Neuronal stem cell (in vitro differentiated cells): ENCODE results near the gene MRC1.
A peak's percentile ranks its signal among the peaks of the same experiment; 100 is the strongest.
"Not testable (repeated sequence)": the region's sequence is repeated elsewhere in the genome, so short reads cannot be mapped to it uniquely, and the experiment has no call there.

ENCODE experiments used
- DNase-seq: peaks from one replicate; pipeline ENCODE4 v3.0.0-alpha.2; 2013; ENCODE audit warnings: low spot score
- H2AFZ ChIP-seq: one replicate; pipeline ENCODE4 v1.6.1; 2013; ENCODE audit warnings: mild to moderate bottlenecking, low read length, inconsistent platforms
- H2AK5ac ChIP-seq: 2 replicates; pipeline ENCODE4 v1.6.1; 2013; ENCODE audit warnings: low read depth, mild to moderate bottlenecking, inconsistent platforms, low read length, moderate library complexity, mixed read lengths
- H2BK120ac ChIP-seq: 2 replicates; pipeline ENCODE4 v1.6.1; 2013; ENCODE audit warnings: low read depth, mild to moderate bottlenecking, inconsistent platforms, low read length, moderate library complexity, mixed read lengths
- H2BK12ac ChIP-seq: one replicate; pipeline ENCODE4 v1.6.1; 2013; ENCODE audit warnings: low read length, inconsistent platforms
- H2BK15ac ChIP-seq: 2 replicates; pipeline ENCODE4 v1.6.1; 2013; ENCODE audit warnings: mild to moderate bottlenecking, low read length, inconsistent platforms, mixed read lengths
- H2BK5ac ChIP-seq: one replicate; pipeline ENCODE4 v1.6.1; 2013; ENCODE audit warnings: inconsistent platforms, mild to moderate bottlenecking, low read length, moderate library complexity
- H3K14ac ChIP-seq: one replicate; pipeline ENCODE4 v1.6.1; 2013; ENCODE audit warnings: low read length, inconsistent platforms
- H3K18ac ChIP-seq: 2 replicates; pipeline ENCODE4 v1.6.1; 2013; ENCODE audit warnings: low read length, inconsistent platforms
- H3K23ac ChIP-seq: 2 replicates; pipeline ENCODE4 v1.6.1; 2013; ENCODE audit warnings: low read depth, mild to moderate bottlenecking, mixed read lengths, low read length, inconsistent platforms; ENCODE audit not compliant: poor library complexity
- H3K27ac ChIP-seq: replicated peaks from 3 replicates; pipeline ENCODE4 v1.5.1; 2013; ENCODE audit warnings: low read length, inconsistent platforms
- H3K27me3 ChIP-seq, 3 experiments: 2 replicates each; pipeline ENCODE4 v1.6.1; 2013; ENCODE audit warnings: low read length in 3 of 3, mild to moderate bottlenecking in 2 of 3, inconsistent platforms in 1 of 3, low read depth in 1 of 3, mixed read lengths in 1 of 3, moderate library complexity in 1 of 3; ENCODE audit not compliant: control insufficient read depth in 3 of 3, insufficient read depth in 3 of 3
- H3K36me3 ChIP-seq, 2 donors: replicated peaks in 1 of 2; 2 replicates each; pipeline ENCODE4 v1.6.1; 2013; ENCODE audit warnings: low read length in 2 of 2; ENCODE audit not compliant: control insufficient read depth in 2 of 2, insufficient read depth in 2 of 2
- H3K4ac ChIP-seq: 2 replicates; pipeline ENCODE4 v1.6.1; 2013; ENCODE audit warnings: inconsistent platforms, mild to moderate bottlenecking, low read length, moderate library complexity
- H3K4me1 ChIP-seq, 2 donors: 1 replicate in 1 of 2; 2 replicates in 1 of 2; pipeline ENCODE4 v1.6.1; 2013; ENCODE audit warnings: low read length in 2 of 2, low read depth in 1 of 2; ENCODE audit not compliant: control insufficient read depth in 2 of 2, insufficient read depth in 1 of 2
- H3K4me2 ChIP-seq: one replicate; pipeline ENCODE4 v1.6.1; 2013; ENCODE audit warnings: mild to moderate bottlenecking, low read length, inconsistent platforms; ENCODE audit not compliant: insufficient read depth, poor library complexity, severe bottlenecking
- H3K4me3 ChIP-seq, 2 donors: 2 replicates each; pipeline ENCODE4 v1.5.1; 2013; ENCODE audit warnings: low read length in 2 of 2, mild to moderate bottlenecking in 2 of 2, inconsistent platforms in 1 of 2, moderate library complexity in 1 of 2
- H3K79me1 ChIP-seq: one replicate; pipeline ENCODE4 v1.6.1; 2013; ENCODE audit warnings: low read depth, mild to moderate bottlenecking, inconsistent platforms, low read length, moderate library complexity
- H3K9ac ChIP-seq: one replicate; pipeline ENCODE4 v1.6.1; 2013; ENCODE audit warnings: mild to moderate bottlenecking, low read depth, low read length, inconsistent platforms; ENCODE audit not compliant: poor library complexity
- H3K9me3 ChIP-seq, 2 donors: replicated peaks in 1 of 2; 2 replicates each; pipeline versions ENCODE3 to v1.6.1; 2013; ENCODE audit warnings: low read length in 2 of 2, mild to moderate bottlenecking in 2 of 2, inconsistent platforms in 1 of 2, low read depth in 1 of 2, mixed read lengths in 1 of 2, moderate library complexity in 1 of 2; ENCODE audit not compliant: control insufficient read depth in 2 of 2, insufficient read depth in 1 of 2
- H4K8ac ChIP-seq: one replicate; pipeline ENCODE4 v1.6.1; 2013; ENCODE audit warnings: low read depth, mild to moderate bottlenecking, inconsistent platforms, low read length, moderate library complexity
- H4K91ac ChIP-seq: one replicate; pipeline ENCODE4 v1.6.1; 2013; ENCODE audit warnings: low read length, low read depth, mild to moderate bottlenecking, inconsistent platforms; ENCODE audit not compliant: poor library complexity
- WGBS, 2 donors: extraction: QIAGEN DNeasy Blood & Tissue Kit; methylation state at CpG; one replicate each; pipeline ENCODE4 v1.1.7; 2013; ENCODE audit warnings: missing lambda C conversion rate in 2 of 2, mixed read lengths in 1 of 2; ENCODE audit not compliant: insufficient read length in 2 of 2, insufficient replicate concordance in 1 of 2; ENCODE audit errors: extremely low coverage in 2 of 2; 5-methylcytosine and 5-hydroxymethylcytosine counted together

Gene MRC1

GRCh38 chr10:17943033-17943745 is 134.0 kb downstream of the MRC1 start:
- H2AK5ac ChIP-seq, result no peak overlapping the region
- H3K4me3 ChIP-seq, result no peak overlapping the region
- no peaks in the 10 kb centered on the region for H3K79me1 ChIP-seq
- no peak overlapping the region for H3K23ac ChIP-seq
- no peak overlapping the region for H2AFZ ChIP-seq
- no peak for DNase-seq
- H3K9ac ChIP-seq, result no peak overlapping the region
- no peak overlapping the region for H3K27ac ChIP-seq
- no peak overlapping the region for H3K4ac ChIP-seq
- no peak overlapping the region for H3K18ac ChIP-seq
- H4K8ac ChIP-seq, result no peak overlapping the region
- no peak overlapping the region for H4K91ac ChIP-seq
- H3K4me2 ChIP-seq, result no peak overlapping the region
- H2BK12ac ChIP-seq, result no peak overlapping the region
- H2BK5ac ChIP-seq, result no peak overlapping the region
- no peak overlapping the region for H2BK120ac ChIP-seq
- H2BK15ac ChIP-seq, result no peak overlapping the region
- WGBS, 2 donors, result no CpG with 5 or more reads among the region's 3 CpGs
- H3K9me3 ChIP-seq, result no peaks in the 10 kb centered on the region
- H3K14ac ChIP-seq, result no peak overlapping the region
- H3K4me1 ChIP-seq, result no peaks in the 10 kb centered on the region
- H3K27me3 ChIP-seq, result no peaks in the 10 kb centered on the region
- no peaks in the 10 kb centered on the region for H3K36me3 ChIP-seq

DNA sequence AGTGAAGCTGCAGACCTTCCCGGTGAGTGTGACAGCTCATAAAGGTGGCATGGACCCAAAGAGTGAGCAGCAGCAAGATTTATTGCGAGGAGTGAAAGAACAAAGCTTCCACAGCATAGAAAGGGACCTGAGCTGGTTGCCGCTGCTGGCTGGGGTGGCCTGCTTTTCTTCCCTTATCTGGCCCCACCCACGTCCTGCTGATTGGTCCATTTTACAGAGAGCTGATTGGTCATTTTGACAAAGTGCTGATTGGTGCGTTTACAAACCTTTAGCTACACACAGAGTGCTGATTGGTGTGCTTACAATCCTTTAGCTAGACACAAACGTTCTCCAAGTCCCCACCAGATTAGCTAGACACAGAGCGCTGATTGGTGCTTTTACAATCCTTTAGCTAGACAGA is 141.1 kb downstream of the MRC1 start:
- not testable (repeated sequence) for H3K9ac ChIP-seq, H2AK5ac ChIP-seq, H2BK15ac ChIP-seq, H3K4me3 ChIP-seq, H3K79me1 ChIP-seq, H3K4ac ChIP-seq, H3K9me3 ChIP-seq, H2BK5ac ChIP-seq, H3K4me2 ChIP-seq, H2BK12ac ChIP-seq, H3K27ac ChIP-seq, H3K4me1 ChIP-seq, H3K14ac ChIP-seq, H3K18ac ChIP-seq, H3K36me3 ChIP-seq, H2BK120ac ChIP-seq, DNase-seq, H2AFZ ChIP-seq, H3K23ac ChIP-seq, H4K91ac ChIP-seq, H4K8ac ChIP-seq, H3K27me3 ChIP-seq
- WGBS, 2 donors, result no CpG with 5 or more reads among the region's 7 CpGs

- no peak overlapping the region for H3K4ac ChIP-seq
- H4K8ac ChIP-seq, result no peak overlapping the region
Measured at GRCh38 chr10:17950726-17951125, 141.6 kb downstream of the MRC1 start.

GRCh38 chr10:17951868-17952371 is 142.8 kb downstream of the MRC1 start, which contains the start of gene SLC39A12:
Gene SLC39A12, plus strand, starts transcription at chr10:17951918. Its CDS starts 1,359 bp downstream, at chr10:17953277.
- no peaks in the 10 kb centered on the region for H3K27me3 ChIP-seq
- H3K36me3 ChIP-seq, result no peaks in the 10 kb centered on the region
- H2AK5ac ChIP-seq, result no peak within 1 kb of the TSS
- H3K4ac ChIP-seq, result no peak within 1 kb of the TSS
- H3K27ac ChIP-seq, result no peak within 1 kb of the TSS
- peak within 1 kb of the TSS; percentile 51 for H3K18ac ChIP-seq
- no peaks in the 10 kb centered on the region for H3K9me3 ChIP-seq
- WGBS, 2 donors, result no CpG with 5 or more reads among the region's 3 CpGs
- no peak within 1 kb of the TSS for H2BK5ac ChIP-seq
- no peaks in the 10 kb centered on the region for H3K79me1 ChIP-seq
- H2BK15ac ChIP-seq, result no peak within 1 kb of the TSS
- H3K4me3 ChIP-seq, result no peak within 1 kb of the TSS
- no peak within 1 kb of the TSS for H3K9ac ChIP-seq
- H4K8ac ChIP-seq, result no peak within 1 kb of the TSS
- peaks cover 0 to 8% of the 10 kb centered on the region in 2 donors for H3K4me1 ChIP-seq
- DNase-seq, result no peak
- no peak within 1 kb of the TSS for H4K91ac ChIP-seq
- no peak within 1 kb of the TSS for H2AFZ ChIP-seq
- no peak within 1 kb of the TSS for H2BK120ac ChIP-seq
- no peak within 1 kb of the TSS for H2BK12ac ChIP-seq
- no peak within 1 kb of the TSS for H3K4me2 ChIP-seq
- H3K23ac ChIP-seq, result no peak within 1 kb of the TSS
- H3K14ac ChIP-seq, result no peak within 1 kb of the TSS

More at GRCh38 chr10:17950726-17951125, 141.6 kb downstream of the MRC1 start:
- Histone ChIP-seq H3K79me1 (no peaks in the 10 kb centered on the region), H3K4me3 (no peak overlapping the region), H2BK12ac (no peak overlapping the region), H3K9me3 (no peaks in the 10 kb centered on the region), H4K91ac (no peak overlapping the region), H3K4me2 (no peak overlapping the region), H2AFZ (no peak overlapping the region), H3K9ac (no peak overlapping the region), H3K27me3 (no peaks in the 10 kb centered on the region), H3K23ac (no peak overlapping the region), H3K4me1 (peaks cover 0 to 8% of the 10 kb centered on the region in 2 donors), H2BK5ac (no peak overlapping the region), H3K27ac (no peak overlapping the region), H2BK120ac (no peak overlapping the region), H3K18ac (peak overlapping the region; percentile 51), H3K14ac (no peak overlapping the region), H2AK5ac (no peak overlapping the region), H2BK15ac (no peak overlapping the region), H3K36me3 (no peaks in the 10 kb centered on the region)
- no peak for DNase-seq
- no CpG with 5 or more reads among the region's 22 CpGs for WGBS, 2 donors
